ENCODE data around the gene PLEKHA6.

PLEKHA6 gene

GRCh38 chr1:204259196-204259595 is 100.5 kb downstream of the PLEKHA6 start:
- H3K4me1 Mint-ChIP-seq (ENCODE audit: low read depth) = peaks cover 1% of the 10 kb centered on the region
- H3K9me3 Mint-ChIP-seq = no peaks in the 10 kb centered on the region
- no peak overlapping the region for H3K27ac Mint-ChIP-seq
- H3K4me3 Mint-ChIP-seq = no peak overlapping the region
- H3K27me3 Mint-ChIP-seq (ENCODE audit: low read depth) = no peaks in the 10 kb centered on the region
- H3K36me3 Mint-ChIP-seq (ENCODE audit: low read depth) = no peaks in the 10 kb centered on the region

- no peak overlapping the region for H3K4me3 Mint-ChIP-seq
- peaks cover 1% of the 10 kb centered on the region for H3K4me1 Mint-ChIP-seq (ENCODE audit: low read depth)
- H3K27ac Mint-ChIP-seq = no peak overlapping the region
- no peaks in the 10 kb centered on the region for H3K9me3 Mint-ChIP-seq
- H3K36me3 Mint-ChIP-seq (ENCODE audit: low read depth) = no peaks in the 10 kb centered on the region
- no peaks in the 10 kb centered on the region for H3K27me3 Mint-ChIP-seq (ENCODE audit: low read depth)
Observed at GRCh38 chr1:204258213-204259115, 101.3 kb downstream of the PLEKHA6 start.

- Mint-ChIP-seq H3K4me1 (ENCODE audit: low read depth) (peaks cover 1% of the 10 kb centered on the region), H3K4me3 (no peak overlapping the region), H3K27ac (no peak overlapping the region), H3K9me3 (no peaks in the 10 kb centered on the region), H3K36me3 (ENCODE audit: low read depth) (no peaks in the 10 kb centered on the region), H3K27me3 (ENCODE audit: low read depth) (no peaks in the 10 kb centered on the region)
Observed at GRCh38 chr1:204257446-204257845, 102.3 kb downstream of the PLEKHA6 start.

GRCh38 chr1:204256531-204256930 is 103.2 kb downstream of the PLEKHA6 start:
- no peak overlapping the region for H3K27ac Mint-ChIP-seq
- no peak overlapping the region for H3K4me3 Mint-ChIP-seq
- no peaks in the 10 kb centered on the region for H3K9me3 Mint-ChIP-seq
- no peaks in the 10 kb centered on the region for H3K27me3 Mint-ChIP-seq (ENCODE audit: low read depth)
- H3K36me3 Mint-ChIP-seq (ENCODE audit: low read depth) = no peaks in the 10 kb centered on the region
- peaks cover 1% of the 10 kb centered on the region for H3K4me1 Mint-ChIP-seq (ENCODE audit: low read depth)

GRCh38 chr1:204255966-204256365 is 103.8 kb downstream of the PLEKHA6 start:
- peaks cover 1% of the 10 kb centered on the region for H3K4me1 Mint-ChIP-seq (ENCODE audit: low read depth)
- H3K9me3 Mint-ChIP-seq = no peaks in the 10 kb centered on the region
- H3K36me3 Mint-ChIP-seq (ENCODE audit: low read depth) = no peaks in the 10 kb centered on the region
- H3K4me3 Mint-ChIP-seq = no peak overlapping the region
- no peaks in the 10 kb centered on the region for H3K27me3 Mint-ChIP-seq (ENCODE audit: low read depth)
- no peak overlapping the region for H3K27ac Mint-ChIP-seq

- no peaks in the 10 kb centered on the region for H3K36me3 Mint-ChIP-seq (ENCODE audit: low read depth)
- H3K4me1 Mint-ChIP-seq (ENCODE audit: low read depth) = peaks cover 1% of the 10 kb centered on the region
- no peak overlapping the region for H3K27ac Mint-ChIP-seq
- no peaks in the 10 kb centered on the region for H3K27me3 Mint-ChIP-seq (ENCODE audit: low read depth)
- H3K9me3 Mint-ChIP-seq = no peaks in the 10 kb centered on the region
- no peak overlapping the region for H3K4me3 Mint-ChIP-seq
Observed at GRCh38 chr1:204255225-204255624, 104.5 kb downstream of the PLEKHA6 start.

- Mint-ChIP-seq H3K36me3 (ENCODE audit: low read depth) (no peaks in the 10 kb centered on the region), H3K9me3 (no peaks in the 10 kb centered on the region), H3K4me1 (ENCODE audit: low read depth) (peaks cover 1% of the 10 kb centered on the region), H3K4me3 (no peak overlapping the region), H3K27me3 (ENCODE audit: low read depth) (no peaks in the 10 kb centered on the region), H3K27ac (no peak overlapping the region)
Observed at GRCh38 chr1:204254031-204254661, 105.6 kb downstream of the PLEKHA6 start.

- no peaks in the 10 kb centered on the region for H3K27me3 Mint-ChIP-seq (ENCODE audit: low read depth)
- H3K4me1 Mint-ChIP-seq (ENCODE audit: low read depth) = no peaks in the 10 kb centered on the region
- H3K27ac Mint-ChIP-seq = no peak overlapping the region
- H3K4me3 Mint-ChIP-seq = no peak overlapping the region
- H3K36me3 Mint-ChIP-seq (ENCODE audit: low read depth) = no peaks in the 10 kb centered on the region
- no peaks in the 10 kb centered on the region for H3K9me3 Mint-ChIP-seq
Observed at GRCh38 chr1:204251926-204252689, 107.6 kb downstream of the PLEKHA6 start.

- Mint-ChIP-seq H3K27ac (no peak overlapping the region), H3K27me3 (ENCODE audit: low read depth) (no peaks in the 10 kb centered on the region), H3K4me3 (no peak overlapping the region), H3K4me1 (ENCODE audit: low read depth) (no peaks in the 10 kb centered on the region), H3K9me3 (no peaks in the 10 kb centered on the region), H3K36me3 (ENCODE audit: low read depth) (no peaks in the 10 kb centered on the region)
Observed at GRCh38 chr1:204251286-204251685, 108.4 kb downstream of the PLEKHA6 start.

- H3K4me1 Mint-ChIP-seq (ENCODE audit: low read depth) = no peaks in the 10 kb centered on the region
- no peaks in the 10 kb centered on the region for H3K36me3 Mint-ChIP-seq (ENCODE audit: low read depth)
- H3K27ac Mint-ChIP-seq = no peak overlapping the region
- no peak overlapping the region for H3K4me3 Mint-ChIP-seq
- H3K27me3 Mint-ChIP-seq (ENCODE audit: low read depth) = no peaks in the 10 kb centered on the region
- no peaks in the 10 kb centered on the region for H3K9me3 Mint-ChIP-seq
Observed at GRCh38 chr1:204250428-204251030, 109.2 kb downstream of the PLEKHA6 start.

GRCh38 chr1:204249736-204250427 is 109.8 kb downstream of the PLEKHA6 start:
- Mint-ChIP-seq H3K36me3 (ENCODE audit: low read depth) (no peaks in the 10 kb centered on the region), H3K27me3 (ENCODE audit: low read depth) (no peaks in the 10 kb centered on the region), H3K4me1 (ENCODE audit: low read depth) (no peaks in the 10 kb centered on the region), H3K27ac (no peak overlapping the region), H3K9me3 (no peaks in the 10 kb centered on the region), H3K4me3 (no peak overlapping the region)

GRCh38 chr1:204248954-204249353 is 110.8 kb downstream of the PLEKHA6 start:
- no peaks in the 10 kb centered on the region for H3K36me3 Mint-ChIP-seq (ENCODE audit: low read depth)
- no peaks in the 10 kb centered on the region for H3K27me3 Mint-ChIP-seq (ENCODE audit: low read depth)

GRCh38 chr1:204246876-204247275 is 112.9 kb downstream of the PLEKHA6 start:
- H3K27me3 Mint-ChIP-seq (ENCODE audit: low read depth) = no peaks in the 10 kb centered on the region
- no peaks in the 10 kb centered on the region for H3K9me3 Mint-ChIP-seq
- H3K36me3 Mint-ChIP-seq (ENCODE audit: low read depth) = no peaks in the 10 kb centered on the region
- no peak overlapping the region for H3K27ac Mint-ChIP-seq
- H3K4me3 Mint-ChIP-seq = no peak overlapping the region
- H3K4me1 Mint-ChIP-seq (ENCODE audit: low read depth) = no peaks in the 10 kb centered on the region

More at GRCh38 chr1:204248954-204249353, 110.8 kb downstream of the PLEKHA6 start:
- Mint-ChIP-seq H3K4me1 (ENCODE audit: low read depth) (no peaks in the 10 kb centered on the region), H3K27ac (no peak overlapping the region), H3K9me3 (no peaks in the 10 kb centered on the region), H3K4me3 (no peak overlapping the region)

- Mint-ChIP-seq H3K4me3 (no peak overlapping the region), H3K36me3 (ENCODE audit: low read depth) (no peaks in the 10 kb centered on the region), H3K4me1 (ENCODE audit: low read depth) (no peaks in the 10 kb centered on the region), H3K9me3 (no peaks in the 10 kb centered on the region), H3K27ac (no peak overlapping the region), H3K27me3 (ENCODE audit: low read depth) (no peaks in the 10 kb centered on the region)
Observed at GRCh38 chr1:204242920-204243319, 116.8 kb downstream of the PLEKHA6 start.
